NCI-H446 (cell line): Measurements from ENCODE around the gene TEX47.

Source experiments
- DNase-seq, 2 experiments: peaks; one replicate each; lab custom pipeline; 2025; lab: John Stamatoyannopoulos, UW

Gene TEX47

GRCh38 chr7:88746126-88746525, 49.4 kb downstream of the TEX47 start:
- no peak for DNase-seq
